ENCODE measurements around the gene HS6ST2.

Gene HS6ST2

DNA sequence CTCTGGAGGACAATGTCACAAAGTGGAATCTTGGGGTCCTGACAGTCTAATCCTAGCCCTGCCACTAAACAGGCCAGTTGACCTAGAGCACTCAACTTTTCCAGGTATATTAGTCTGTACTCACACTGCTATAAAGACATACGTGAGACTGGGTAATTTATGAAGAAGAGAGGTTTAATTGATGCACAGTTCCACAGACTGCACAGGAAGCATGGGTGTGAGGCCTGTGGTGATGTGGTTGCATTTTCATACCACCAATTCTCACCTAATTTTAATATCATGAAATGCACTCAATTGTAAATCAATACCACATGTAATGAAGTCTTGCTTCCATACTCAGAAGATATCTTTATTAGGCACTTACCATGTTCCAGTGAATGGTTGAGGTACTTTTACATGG is 192.0 kb downstream of the HS6ST2 start:
- CTCF ChIA-PET: no interaction called here
- POLR2A ChIA-PET: no interaction called here
- TF ChIP-seq, protein P1, sequence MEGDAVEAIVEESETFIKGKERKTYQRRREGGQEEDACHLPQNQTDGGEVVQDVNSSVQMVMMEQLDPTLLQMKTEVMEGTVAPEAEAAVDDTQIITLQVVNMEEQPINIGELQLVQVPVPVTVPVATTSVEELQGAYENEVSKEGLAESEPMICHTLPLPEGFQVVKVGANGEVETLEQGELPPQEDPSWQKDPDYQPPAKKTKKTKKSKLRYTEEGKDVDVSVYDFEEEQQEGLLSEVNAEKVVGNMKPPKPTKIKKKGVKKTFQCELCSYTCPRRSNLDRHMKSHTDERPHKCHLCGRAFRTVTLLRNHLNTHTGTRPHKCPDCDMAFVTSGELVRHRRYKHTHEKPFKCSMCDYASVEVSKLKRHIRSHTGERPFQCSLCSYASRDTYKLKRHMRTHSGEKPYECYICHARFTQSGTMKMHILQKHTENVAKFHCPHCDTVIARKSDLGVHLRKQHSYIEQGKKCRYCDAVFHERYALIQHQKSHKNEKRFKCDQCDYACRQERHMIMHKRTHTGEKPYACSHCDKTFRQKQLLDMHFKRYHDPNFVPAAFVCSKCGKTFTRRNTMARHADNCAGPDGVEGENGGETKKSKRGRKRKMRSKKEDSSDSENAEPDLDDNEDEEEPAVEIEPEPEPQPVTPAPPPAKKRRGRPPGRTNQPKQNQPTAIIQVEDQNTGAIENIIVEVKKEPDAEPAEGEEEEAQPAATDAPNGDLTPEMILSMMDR (IDR thresholded peaks at IDR 0.05; ENCODE audit: control extremely low read depth, extremely low read depth, low read depth, missing control alignments): no peak
- DNase-seq (ENCODE audit: extremely low spot score): no peak

DNA sequence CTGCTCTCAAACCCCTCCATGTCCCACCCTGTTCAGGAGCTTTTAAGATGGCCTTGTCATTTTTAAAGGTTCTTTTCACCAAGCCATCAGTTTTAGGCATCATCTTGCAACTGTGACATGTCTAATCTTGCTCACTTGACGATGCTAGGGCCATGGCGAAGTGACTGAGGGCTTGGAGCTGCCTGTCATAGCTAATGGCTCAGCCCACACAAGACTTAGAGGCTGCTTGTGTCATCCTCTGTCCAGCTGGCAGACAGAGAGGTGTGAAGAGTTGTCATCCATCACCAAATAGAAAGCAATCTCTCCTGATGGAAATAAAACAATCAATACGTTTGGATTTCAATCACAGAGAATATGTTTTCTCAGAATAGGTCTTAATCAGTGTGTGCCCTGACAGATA is 194.9 kb downstream of the HS6ST2 start:
- no peak for DNase-seq (ENCODE audit: extremely low spot score)
- ChIA-PET POLR2A (no interaction called here), CTCF (interaction anchor here (1.4 kb wide), 1 partner anchor 15 kb away, joined by 3 read pairs; no protein-coding TSS in a partner anchor)
- TF ChIP-seq, protein P1 (IDR thresholded peaks at IDR 0.05; ENCODE audit: control extremely low read depth, extremely low read depth, low read depth, missing control alignments): no peak

DNA sequence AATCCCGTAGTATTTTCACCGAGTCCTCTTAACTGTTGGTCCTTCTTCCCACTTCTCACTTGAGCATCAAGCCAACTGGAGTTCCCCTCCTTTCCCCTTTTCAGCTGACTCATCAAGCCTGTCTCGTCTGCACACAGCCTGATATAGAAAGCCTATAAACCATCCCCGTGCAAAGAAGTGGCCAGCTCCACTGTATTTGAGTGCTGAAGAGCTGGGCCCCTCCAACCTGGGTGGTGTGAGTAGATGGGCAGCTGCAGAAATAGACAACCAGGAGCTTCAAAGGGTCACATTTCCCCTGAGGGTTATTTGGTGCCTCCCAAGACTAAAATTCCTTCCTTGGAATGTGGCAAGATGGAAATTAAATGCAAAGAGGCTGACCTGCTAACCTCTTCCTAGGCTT is 199.7 kb downstream of the HS6ST2 start:
- TF ChIP-seq, protein P1 (IDR thresholded peaks at IDR 0.05; ENCODE audit: control extremely low read depth, extremely low read depth, low read depth, missing control alignments): no peak
- ChIA-PET POLR2A (no interaction called here), CTCF (no interaction called here)
- DNase-seq (ENCODE audit: extremely low spot score): no peak

DNA sequence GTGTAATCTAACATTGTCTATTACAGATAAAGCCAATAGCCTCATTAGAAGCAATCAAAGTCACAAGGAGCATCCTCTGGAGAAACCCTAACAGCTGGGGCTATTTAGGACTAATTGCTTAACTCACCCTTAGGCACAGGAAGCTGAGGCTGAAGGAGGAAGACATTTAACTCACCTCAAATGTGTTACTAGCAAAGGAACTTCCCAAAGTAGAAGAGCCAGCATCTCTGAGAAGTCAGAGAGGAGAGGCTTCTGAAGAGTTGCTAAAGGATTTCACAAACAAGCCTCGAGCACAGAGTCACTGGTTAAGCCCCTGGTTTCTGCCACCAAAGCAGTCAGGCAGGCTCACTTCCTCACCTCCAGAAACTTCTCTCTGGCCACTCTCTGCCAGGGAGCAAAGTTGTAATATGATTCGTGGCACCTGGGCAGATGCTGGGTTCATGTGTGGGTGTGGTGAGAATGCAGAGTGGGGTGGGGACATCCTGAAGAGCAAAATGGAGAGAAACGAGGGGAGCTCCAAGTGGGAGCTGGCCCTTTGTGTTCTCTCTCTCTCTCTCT is 201.3 kb downstream of the HS6ST2 start:
- ChIA-PET CTCF (no interaction called here), POLR2A (no interaction called here)
- TF ChIP-seq, protein P1 (IDR thresholded peaks at IDR 0.05; ENCODE audit: control extremely low read depth, extremely low read depth, low read depth, missing control alignments): no peak
- no peak for DNase-seq (ENCODE audit: extremely low spot score)

DNA sequence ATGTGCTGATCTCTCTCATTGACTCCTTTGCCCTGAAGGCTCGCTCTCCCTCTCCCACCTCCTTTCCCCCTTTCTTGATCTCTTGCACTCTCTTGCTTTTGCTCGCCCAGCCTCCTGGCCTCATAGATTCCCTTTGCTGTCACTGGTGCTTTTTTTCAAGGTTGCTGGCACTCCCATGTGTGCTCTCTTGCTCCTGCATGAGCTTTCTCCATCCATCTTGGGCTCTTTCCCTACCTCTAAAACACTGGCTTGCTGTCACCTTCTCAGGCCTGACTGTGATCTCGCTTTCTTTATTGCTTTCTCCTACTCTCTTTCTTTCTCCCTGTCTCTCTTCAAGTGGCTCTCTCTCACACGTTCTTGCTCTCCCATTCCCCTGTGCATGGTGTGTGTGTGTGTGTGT is 202.0 kb downstream of the HS6ST2 start:
- no peak for DNase-seq (ENCODE audit: extremely low spot score)
- POLR2A ChIA-PET: no interaction called here
- TF ChIP-seq, protein P1 (IDR thresholded peaks at IDR 0.05; ENCODE audit: control extremely low read depth, extremely low read depth, low read depth, missing control alignments): no peak
- CTCF ChIA-PET: no interaction called here

DNA sequence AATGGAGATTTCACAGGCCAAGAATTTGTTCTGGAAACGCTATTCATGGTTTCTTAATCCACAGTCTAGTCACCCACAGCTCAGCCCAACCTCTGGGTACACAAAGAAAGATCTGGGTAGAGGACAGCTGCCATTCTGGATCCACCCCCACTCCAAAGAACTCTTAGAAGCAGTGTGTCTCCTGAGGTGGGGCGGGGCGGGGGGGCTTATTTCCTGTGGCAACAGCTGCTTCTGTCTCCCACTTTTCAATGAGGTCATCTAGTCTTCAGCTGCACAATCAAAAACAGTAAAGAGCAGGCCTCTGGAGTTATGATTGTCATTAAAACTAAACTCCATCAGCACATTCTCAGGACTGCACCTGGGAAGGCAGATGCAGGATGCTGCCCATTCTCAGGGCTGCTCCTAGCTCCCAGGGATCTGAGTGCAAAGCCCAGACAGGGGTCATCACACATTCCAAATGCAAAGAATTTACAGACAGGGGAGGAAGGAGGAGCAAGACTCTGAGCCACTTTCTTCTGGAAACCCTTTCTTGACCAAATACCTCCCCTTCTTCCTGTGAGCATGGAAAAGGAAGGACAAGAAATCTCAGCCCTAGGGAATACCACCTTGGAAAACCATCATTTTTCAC is 207.3 kb downstream of the HS6ST2 start:
- no peak for DNase-seq (ENCODE audit: extremely low spot score)
- CTCF ChIA-PET: interaction anchor here (1.3 kb wide), 1 partner anchor 16 kb away, joined by 3 read pairs; no protein-coding TSS in a partner anchor
- TF ChIP-seq, protein P1 (IDR thresholded peaks at IDR 0.05; ENCODE audit: control extremely low read depth, extremely low read depth, low read depth, missing control alignments): no peak

More for the DNA sequence above, 207.3 kb downstream of the HS6ST2 start:
- POLR2A ChIA-PET: no interaction called here

Measured in GM10248 (cell line).